ENCODE data around the gene P2RY8.
"Not testable (repeated sequence)": the region's sequence is repeated elsewhere in the genome, so short reads cannot be mapped to it uniquely, and the experiment has no call there.

The P2RY8 gene

DNA sequence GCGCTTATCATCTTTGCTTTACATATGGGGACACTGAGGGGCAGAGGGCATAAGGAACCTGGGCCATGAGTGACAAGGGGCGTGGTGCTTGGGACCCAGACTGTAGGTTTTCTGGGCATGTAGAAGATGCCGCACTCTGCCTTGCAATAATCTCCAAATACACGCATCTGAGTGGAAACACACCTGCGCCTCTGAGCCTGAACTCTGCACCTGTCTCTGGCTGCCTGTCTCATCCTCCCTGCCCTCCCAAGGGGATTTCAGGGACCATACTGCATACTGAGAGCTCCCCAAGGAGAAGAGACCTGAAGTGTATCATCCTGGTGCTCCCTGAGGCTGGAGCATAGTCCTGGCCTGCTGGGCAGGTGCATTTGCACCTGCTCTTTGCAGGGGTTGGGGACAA lies 49.6 kb downstream of the P2RY8 start:
- Histone ChIP-seq H3K27me3 (ENCODE audit: control insufficient read depth, insufficient read depth, low read length) (no peaks in the 10 kb centered on the region), H3K4me3 (ENCODE audit: low read length) (no peak overlapping the region), H3K4me1 (ENCODE audit: control insufficient read depth, insufficient read depth, low read length) (no peaks in the 10 kb centered on the region), H3K27ac (ENCODE audit: low read depth, low read length) (no peak overlapping the region), H3K9ac (ENCODE audit: low read length) (no peak overlapping the region), H3K36me3 (ENCODE audit: control insufficient read depth, insufficient read depth, low read length) (no peaks in the 10 kb centered on the region)

DNA sequence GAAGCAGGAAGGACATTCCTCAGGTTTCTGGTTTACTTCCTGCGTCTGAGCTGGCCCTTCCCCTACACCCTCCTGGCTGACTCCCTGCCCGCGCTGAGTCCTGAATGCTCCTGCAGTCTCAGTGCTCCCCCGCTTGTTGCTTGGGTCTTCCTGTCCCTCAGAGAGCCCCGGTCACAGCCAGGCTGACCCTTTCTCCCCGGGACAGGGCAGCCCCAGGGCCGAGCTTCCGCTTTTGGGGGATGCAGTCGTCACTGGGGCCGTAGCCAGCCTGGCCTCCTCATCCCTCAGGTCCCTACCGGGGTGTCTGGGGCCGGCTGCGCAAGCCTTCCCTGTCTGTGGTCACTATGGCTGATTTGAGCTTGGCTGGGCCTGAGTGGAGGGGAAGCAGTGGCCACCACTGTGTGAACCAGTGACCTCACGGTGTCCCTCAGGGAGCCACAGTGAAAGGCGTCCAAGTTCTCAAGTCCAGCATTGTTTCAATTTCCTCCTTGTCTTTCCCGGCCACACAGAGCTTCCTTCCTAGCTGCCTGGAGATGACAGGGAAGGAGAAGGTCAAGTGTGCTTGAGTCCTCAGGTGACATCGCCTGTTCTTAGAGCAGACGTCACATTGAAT lies 50.1 kb downstream of the P2RY8 start:
- H3K27ac ChIP-seq (ENCODE audit: low read depth, low read length): no peak overlapping the region
- H3K9ac ChIP-seq (ENCODE audit: low read length): no peak overlapping the region
- no peak overlapping the region for H3K4me3 ChIP-seq (ENCODE audit: low read length)
- H3K36me3 ChIP-seq (ENCODE audit: control insufficient read depth, insufficient read depth, low read length): no peaks in the 10 kb centered on the region
- H3K27me3 ChIP-seq (ENCODE audit: control insufficient read depth, insufficient read depth, low read length): no peaks in the 10 kb centered on the region
- H3K4me1 ChIP-seq (ENCODE audit: control insufficient read depth, insufficient read depth, low read length): no peaks in the 10 kb centered on the region

DNA sequence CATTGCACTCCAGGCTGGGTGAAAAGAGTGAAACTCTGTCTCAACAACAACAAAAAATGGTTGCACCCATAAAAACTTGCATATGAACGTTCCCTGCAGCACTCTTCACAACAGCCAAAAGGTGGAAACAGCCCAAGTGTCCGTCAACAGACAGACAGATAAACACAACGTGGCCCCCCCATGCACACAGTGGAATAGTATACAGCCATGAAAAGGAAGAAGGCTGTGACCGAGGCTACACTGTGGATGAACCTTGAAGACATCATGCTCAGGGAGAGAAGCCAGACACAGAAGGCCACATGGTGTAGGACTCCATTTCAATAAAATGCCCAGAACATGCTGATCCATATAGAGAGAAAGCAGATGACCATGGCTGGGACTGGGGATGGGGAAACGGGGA lies 50.8 kb downstream of the P2RY8 start:
- H3K36me3 ChIP-seq (ENCODE audit: control insufficient read depth, insufficient read depth, low read length): no peaks in the 10 kb centered on the region
- no peaks in the 10 kb centered on the region for H3K27me3 ChIP-seq (ENCODE audit: control insufficient read depth, insufficient read depth, low read length)
- no peaks in the 10 kb centered on the region for H3K4me1 ChIP-seq (ENCODE audit: control insufficient read depth, insufficient read depth, low read length)
- no peak overlapping the region for H3K4me3 ChIP-seq (ENCODE audit: low read length)
- no peak overlapping the region for H3K27ac ChIP-seq (ENCODE audit: low read depth, low read length)
- no peak overlapping the region for H3K9ac ChIP-seq (ENCODE audit: low read length)

DNA sequence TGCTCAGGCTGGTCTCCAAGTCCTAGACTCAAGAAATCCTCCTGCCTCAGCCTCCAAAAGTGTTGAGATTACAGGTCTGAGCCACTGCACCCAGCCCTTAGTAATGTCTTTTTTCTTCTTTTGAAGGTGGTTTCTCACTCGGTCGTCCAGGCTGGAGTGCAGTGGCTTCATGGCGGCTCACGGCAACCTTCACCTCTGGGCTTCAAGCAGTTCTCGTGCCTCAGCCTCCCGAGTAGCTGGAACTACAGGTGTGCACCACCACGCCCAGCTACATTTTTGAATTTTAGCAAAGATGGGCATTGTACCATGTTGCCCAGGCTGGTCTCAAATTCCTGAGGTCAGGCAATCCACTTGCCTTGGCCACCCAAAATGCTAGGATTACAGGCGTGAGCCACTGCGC lies 52.0 kb downstream of the P2RY8 start:
- H3K9ac ChIP-seq (ENCODE audit: low read length): no peak overlapping the region
- no peak overlapping the region for H3K4me3 ChIP-seq (ENCODE audit: low read length)
- H3K4me1 ChIP-seq (ENCODE audit: control insufficient read depth, insufficient read depth, low read length): no peaks in the 10 kb centered on the region
- H3K27me3 ChIP-seq (ENCODE audit: control insufficient read depth, insufficient read depth, low read length): no peaks in the 10 kb centered on the region
- no peak overlapping the region for H3K27ac ChIP-seq (ENCODE audit: low read depth, low read length)
- no peaks in the 10 kb centered on the region for H3K36me3 ChIP-seq (ENCODE audit: control insufficient read depth, insufficient read depth, low read length)

DNA sequence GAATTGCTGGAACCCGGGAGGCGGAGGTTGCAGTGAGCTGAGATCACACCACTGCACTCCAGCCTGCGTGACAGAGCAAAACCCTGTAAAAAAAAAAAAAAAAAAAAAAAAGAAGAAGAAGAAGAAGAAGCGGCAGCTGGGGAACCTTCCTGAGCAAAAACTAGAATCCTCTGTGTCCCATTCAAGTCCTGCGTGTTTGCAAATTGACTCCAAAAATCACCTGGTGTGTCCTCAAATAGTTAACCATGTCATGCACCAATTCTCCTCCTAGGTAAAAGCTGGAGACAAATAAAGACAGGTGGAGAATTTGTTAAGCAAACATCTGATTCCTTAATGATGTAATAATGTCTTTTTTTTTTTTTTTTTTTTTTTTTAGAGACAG lies 52.4 kb downstream of the P2RY8 start:
- H3K27ac ChIP-seq (ENCODE audit: low read depth, low read length): no peak overlapping the region
- no peaks in the 10 kb centered on the region for H3K27me3 ChIP-seq (ENCODE audit: control insufficient read depth, insufficient read depth, low read length)
- H3K4me1 ChIP-seq (ENCODE audit: control insufficient read depth, insufficient read depth, low read length): no peaks in the 10 kb centered on the region
- H3K36me3 ChIP-seq (ENCODE audit: control insufficient read depth, insufficient read depth, low read length): no peaks in the 10 kb centered on the region
- H3K9ac ChIP-seq (ENCODE audit: low read length): no peak overlapping the region
- H3K4me3 ChIP-seq (ENCODE audit: low read length): no peak overlapping the region

DNA sequence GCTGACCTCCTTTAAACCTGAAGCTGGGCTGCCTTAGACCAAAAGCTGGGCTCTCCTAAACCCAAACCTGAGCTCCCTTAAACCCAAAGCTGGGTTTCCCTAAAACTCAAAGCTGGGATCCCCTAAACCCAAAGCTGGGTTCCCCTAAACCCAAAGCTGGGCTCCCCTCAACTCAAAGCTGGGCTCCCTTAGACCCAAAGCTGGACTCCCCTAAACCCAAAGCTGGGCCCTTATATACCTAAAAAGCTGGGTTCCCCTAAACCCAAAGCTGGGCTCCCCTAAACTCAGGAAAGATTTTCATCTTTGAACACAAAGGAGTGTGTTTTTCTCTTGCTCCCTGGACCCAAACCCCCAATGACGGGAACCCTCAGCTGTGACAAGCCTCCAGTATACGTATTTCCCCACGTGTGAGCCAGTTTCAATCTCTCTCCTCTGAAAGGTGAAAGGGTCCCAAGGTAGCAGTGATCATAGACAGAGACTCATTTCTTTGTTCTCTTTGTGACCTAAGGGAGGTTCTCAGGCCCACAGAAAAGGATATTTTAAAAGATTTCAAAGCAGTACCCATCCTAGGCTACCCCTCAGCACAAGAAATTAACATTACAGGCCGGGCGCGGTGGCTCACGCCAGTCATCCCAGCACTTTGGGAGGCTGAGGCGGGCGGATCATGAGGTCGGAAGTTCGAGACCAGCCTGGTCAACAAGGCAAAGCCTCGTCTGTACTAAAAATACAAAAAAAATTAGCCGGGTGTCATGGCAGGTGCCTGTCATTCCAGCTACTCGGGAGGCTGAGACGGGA lies 52.9 kb downstream of the P2RY8 start:
- H3K4me1 ChIP-seq (ENCODE audit: control insufficient read depth, insufficient read depth, low read length): no peaks in the 10 kb centered on the region
- no peak overlapping the region for H3K27ac ChIP-seq (ENCODE audit: low read depth, low read length)
- no peaks in the 10 kb centered on the region for H3K27me3 ChIP-seq (ENCODE audit: control insufficient read depth, insufficient read depth, low read length)
- no peak overlapping the region for H3K9ac ChIP-seq (ENCODE audit: low read length)
- H3K36me3 ChIP-seq (ENCODE audit: control insufficient read depth, insufficient read depth, low read length): no peaks in the 10 kb centered on the region
- no peak overlapping the region for H3K4me3 ChIP-seq (ENCODE audit: low read length)

DNA sequence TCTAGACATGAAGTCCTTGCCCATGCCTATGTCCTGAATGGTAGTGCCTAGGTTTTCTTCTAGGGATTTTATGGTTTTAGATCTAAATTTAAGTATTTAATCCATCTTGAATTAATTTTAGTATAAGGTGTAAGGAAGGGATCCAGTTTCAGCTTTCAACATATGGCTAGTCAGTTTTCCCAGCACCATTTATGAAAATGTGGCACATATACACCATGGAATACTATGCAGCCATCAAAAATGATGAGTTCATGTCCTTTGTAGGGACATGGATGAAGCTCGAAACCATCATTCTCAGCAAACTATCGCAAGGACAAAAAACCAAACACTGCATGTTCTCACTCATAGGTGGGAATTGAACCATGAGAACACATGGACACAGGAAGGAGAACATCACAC lies 54.5 kb downstream of the P2RY8 start:
- H3K4me3 ChIP-seq (ENCODE audit: low read length); H3K27ac ChIP-seq (ENCODE audit: low read depth, low read length): not testable (repeated sequence)

DNA sequence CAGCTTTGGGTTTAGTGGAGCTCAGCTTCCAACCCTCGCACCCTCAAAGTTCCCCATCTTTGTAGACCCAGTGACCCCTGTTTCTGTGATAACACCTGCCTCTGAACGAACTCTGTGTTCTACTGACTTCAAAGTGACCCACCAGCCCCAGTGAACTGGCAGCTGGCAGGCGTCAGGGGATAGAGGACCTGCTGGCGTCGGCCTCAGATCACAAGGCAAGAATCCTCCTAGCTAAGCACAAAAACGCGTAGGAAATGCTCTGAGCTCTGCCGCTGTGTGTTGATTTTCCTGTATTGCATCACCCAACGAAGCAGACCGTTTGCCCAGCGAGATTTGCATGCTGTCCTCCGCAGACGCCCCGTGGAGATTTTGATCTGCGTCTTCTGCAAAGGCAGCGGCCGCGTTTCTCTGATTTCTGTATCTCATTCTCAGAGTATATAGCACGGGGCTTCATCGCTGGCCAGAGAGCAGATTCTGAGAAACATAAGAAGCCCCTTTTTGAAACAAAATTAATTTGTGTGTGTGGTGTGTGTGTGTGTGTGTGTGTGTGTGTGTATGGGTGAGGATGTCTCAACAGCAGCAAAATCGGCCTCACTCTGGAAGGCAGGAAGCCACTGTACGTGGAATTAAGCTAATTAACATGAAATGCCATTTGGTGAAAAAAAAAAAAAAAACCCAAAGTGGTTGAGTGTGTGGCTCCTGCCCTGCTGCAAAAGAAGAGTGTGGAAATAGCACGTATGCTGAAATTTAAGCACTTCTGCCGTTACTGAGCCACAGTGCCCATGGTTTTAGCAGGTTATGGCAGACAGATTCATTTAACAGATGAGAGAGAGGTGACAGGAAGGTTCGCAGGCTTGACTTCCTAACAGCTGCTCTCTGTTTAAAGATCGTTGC lies 55.1 kb downstream of the P2RY8 start:
- H3K9ac ChIP-seq (ENCODE audit: low read length): no peak overlapping the region
- no peaks in the 10 kb centered on the region for H3K4me1 ChIP-seq (ENCODE audit: control insufficient read depth, insufficient read depth, low read length)
- no peak overlapping the region for H3K27ac ChIP-seq (ENCODE audit: low read depth, low read length)
- H3K36me3 ChIP-seq (ENCODE audit: control insufficient read depth, insufficient read depth, low read length): no peaks in the 10 kb centered on the region
- H3K27me3 ChIP-seq (ENCODE audit: control insufficient read depth, insufficient read depth, low read length): no peaks in the 10 kb centered on the region
- no peak overlapping the region for H3K4me3 ChIP-seq (ENCODE audit: low read length)

More for the DNA sequence above, 54.5 kb downstream of the P2RY8 start:
- H3K4me1 ChIP-seq (ENCODE audit: control insufficient read depth, insufficient read depth, low read length); H3K27me3 ChIP-seq (ENCODE audit: control insufficient read depth, insufficient read depth, low read length); H3K9ac ChIP-seq (ENCODE audit: low read length); H3K36me3 ChIP-seq (ENCODE audit: control insufficient read depth, insufficient read depth, low read length): not testable (repeated sequence)

DNA sequence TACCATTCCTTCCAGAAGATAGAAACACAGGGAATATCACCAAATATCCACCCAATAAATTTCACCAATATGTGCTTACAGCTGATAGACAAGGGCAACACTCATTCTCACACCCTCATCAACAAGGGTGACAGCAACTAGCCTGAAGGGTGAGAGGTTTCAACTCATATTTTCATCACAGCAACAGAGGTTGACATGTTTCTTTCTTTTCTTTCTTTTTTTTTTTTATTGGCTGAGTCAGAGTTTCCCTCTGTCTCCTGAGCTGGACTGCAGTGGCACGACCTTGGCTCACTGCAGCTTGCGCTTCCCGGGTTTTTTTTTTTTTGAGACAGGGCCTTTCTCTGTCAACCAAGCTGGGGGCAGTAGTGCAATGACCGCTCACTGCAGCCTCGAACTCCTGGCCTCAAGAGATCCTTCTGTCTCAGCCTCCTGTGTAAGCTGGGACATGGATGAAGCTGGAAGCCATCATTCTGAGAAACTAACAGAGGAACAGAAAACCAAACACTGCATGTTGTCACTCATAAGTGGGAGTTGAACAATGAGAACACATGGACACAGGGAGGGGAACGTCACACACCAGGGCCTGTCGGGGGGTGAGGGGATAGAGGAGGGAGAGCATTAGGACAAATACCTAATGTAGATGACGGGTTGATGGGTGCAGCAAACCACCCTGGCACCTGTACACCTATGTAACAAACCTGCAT lies 56.8 kb downstream of the P2RY8 start:
- Histone ChIP-seq H3K36me3 (ENCODE audit: control insufficient read depth, insufficient read depth, low read length) (no peaks in the 10 kb centered on the region), H3K9ac (ENCODE audit: low read length) (no peak overlapping the region), H3K27ac (ENCODE audit: low read depth, low read length) (no peak overlapping the region), H3K4me3 (ENCODE audit: low read length) (no peak overlapping the region), H3K4me1 (ENCODE audit: control insufficient read depth, insufficient read depth, low read length) (no peaks in the 10 kb centered on the region), H3K27me3 (ENCODE audit: control insufficient read depth, insufficient read depth, low read length) (no peaks in the 10 kb centered on the region)

DNA sequence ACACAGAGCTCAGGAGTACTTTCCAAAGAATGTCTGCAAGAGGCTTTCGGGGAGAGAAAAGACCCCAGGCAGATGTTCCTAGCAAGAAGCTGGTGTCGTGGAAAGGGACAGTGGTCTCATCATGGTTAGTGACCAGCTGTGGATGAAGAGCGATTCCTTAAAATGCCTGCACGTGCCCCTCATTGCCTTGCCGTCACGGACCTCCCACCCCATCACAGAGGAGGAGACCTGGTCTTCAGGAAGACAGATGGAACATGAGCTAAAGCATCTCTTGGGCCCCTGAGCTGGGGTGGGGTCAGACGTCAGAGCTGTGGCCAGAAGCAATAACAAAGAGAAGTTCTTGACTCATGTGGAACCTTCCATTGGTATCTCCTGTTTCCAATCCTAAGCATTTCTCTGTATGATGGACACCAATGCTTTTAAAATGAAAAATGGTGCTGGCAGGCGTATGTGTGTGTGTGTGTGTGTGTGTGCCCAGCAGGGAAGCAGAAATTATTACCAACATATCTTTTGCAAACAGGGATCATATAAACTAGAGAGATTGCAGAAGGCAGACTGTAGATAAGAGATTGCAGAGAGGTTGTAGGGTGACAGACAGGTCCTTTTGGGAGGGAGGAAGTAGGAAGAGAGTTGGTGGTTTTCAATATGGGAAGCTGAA lies 59.1 kb downstream of the P2RY8 start:
- Histone ChIP-seq H3K4me3 (ENCODE audit: low read length) (no peak overlapping the region), H3K4me1 (ENCODE audit: control insufficient read depth, insufficient read depth, low read length) (no peaks in the 10 kb centered on the region), H3K27me3 (ENCODE audit: control insufficient read depth, insufficient read depth, low read length) (no peaks in the 10 kb centered on the region), H3K27ac (ENCODE audit: low read depth, low read length) (no peak overlapping the region), H3K36me3 (ENCODE audit: control insufficient read depth, insufficient read depth, low read length) (no peaks in the 10 kb centered on the region), H3K9ac (ENCODE audit: low read length) (no peak overlapping the region)

DNA sequence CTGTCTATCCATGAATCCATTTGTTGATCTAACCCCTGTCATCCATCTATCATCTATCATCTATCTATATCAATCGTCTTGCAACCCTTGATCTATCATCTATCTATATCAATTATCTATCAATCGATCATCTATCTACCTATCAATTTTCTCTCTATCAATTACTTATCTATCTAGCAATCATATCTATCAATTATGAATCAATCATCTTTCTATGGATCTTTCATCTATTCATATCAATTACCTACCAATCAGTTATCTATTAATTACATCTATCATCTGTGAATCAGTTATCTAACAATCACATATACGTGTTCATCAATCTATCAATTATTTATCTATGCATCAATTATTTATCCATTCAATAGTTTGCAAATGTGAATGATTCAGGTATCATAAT lies 59.8 kb downstream of the P2RY8 start:
- H3K4me3 ChIP-seq (ENCODE audit: low read length): no peak overlapping the region
- H3K9ac ChIP-seq (ENCODE audit: low read length): no peak overlapping the region
- H3K4me1 ChIP-seq (ENCODE audit: control insufficient read depth, insufficient read depth, low read length): no peaks in the 10 kb centered on the region
- H3K36me3 ChIP-seq (ENCODE audit: control insufficient read depth, insufficient read depth, low read length): no peaks in the 10 kb centered on the region
- H3K27me3 ChIP-seq (ENCODE audit: control insufficient read depth, insufficient read depth, low read length): no peaks in the 10 kb centered on the region
- H3K27ac ChIP-seq (ENCODE audit: low read depth, low read length): no peak overlapping the region

DNA sequence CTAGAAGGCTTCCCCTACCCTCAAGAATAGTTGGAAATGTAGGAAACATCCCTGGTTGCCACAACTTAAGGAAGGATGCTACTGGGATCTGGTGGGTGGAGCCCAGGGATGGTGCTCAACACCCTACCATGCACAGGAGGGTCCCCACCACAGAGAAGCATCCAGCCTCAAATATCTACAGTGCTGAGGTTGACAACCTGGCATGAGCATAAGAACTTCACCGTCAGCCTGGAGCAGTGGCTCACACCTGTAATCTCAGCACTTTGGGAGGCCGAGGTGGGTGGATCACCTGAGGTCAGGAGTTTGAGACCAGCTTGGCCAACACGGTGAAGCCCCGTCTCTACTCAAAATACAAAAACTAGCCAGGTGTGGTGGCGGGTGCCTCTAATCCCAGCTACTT lies 60.3 kb downstream of the P2RY8 start:
- no peak overlapping the region for H3K27ac ChIP-seq (ENCODE audit: low read depth, low read length)
- H3K4me3 ChIP-seq (ENCODE audit: low read length): no peak overlapping the region
- no peaks in the 10 kb centered on the region for H3K27me3 ChIP-seq (ENCODE audit: control insufficient read depth, insufficient read depth, low read length)
- no peaks in the 10 kb centered on the region for H3K36me3 ChIP-seq (ENCODE audit: control insufficient read depth, insufficient read depth, low read length)
- no peak overlapping the region for H3K9ac ChIP-seq (ENCODE audit: low read length)
- H3K4me1 ChIP-seq (ENCODE audit: control insufficient read depth, insufficient read depth, low read length): no peaks in the 10 kb centered on the region

Data from rectal smooth muscle tissue (tissue), 1 donor.